NCI-H748 (cell line): ENCODE measurements around the gene SND1.

Experiments used
- DNase-seq: peaks from one replicate; lab custom pipeline; 2025; ENCODE audit not compliant: unreplicated experiment; lab: John Stamatoyannopoulos, UW

SND1 gene

DNA sequence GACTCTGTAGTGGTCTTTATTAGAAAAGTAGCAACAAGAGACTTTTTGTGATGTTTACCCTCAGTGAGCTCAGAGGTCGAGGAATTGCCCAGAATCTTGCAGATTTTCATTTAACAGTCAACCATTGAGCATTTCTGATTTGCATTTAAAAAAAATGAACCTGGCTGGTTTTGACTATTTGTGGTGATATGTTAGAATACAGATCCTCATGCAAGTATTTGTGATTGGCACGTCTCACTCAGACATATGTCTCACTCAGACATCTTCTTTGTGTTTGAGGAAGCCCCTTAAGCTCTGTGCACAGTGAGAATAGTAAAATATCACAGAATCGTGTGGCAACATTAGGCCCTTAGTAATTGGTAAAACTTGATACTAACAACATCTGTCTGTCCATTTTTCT lies 113.2 kb downstream of the SND1 start:
- no peak for DNase-seq

DNA sequence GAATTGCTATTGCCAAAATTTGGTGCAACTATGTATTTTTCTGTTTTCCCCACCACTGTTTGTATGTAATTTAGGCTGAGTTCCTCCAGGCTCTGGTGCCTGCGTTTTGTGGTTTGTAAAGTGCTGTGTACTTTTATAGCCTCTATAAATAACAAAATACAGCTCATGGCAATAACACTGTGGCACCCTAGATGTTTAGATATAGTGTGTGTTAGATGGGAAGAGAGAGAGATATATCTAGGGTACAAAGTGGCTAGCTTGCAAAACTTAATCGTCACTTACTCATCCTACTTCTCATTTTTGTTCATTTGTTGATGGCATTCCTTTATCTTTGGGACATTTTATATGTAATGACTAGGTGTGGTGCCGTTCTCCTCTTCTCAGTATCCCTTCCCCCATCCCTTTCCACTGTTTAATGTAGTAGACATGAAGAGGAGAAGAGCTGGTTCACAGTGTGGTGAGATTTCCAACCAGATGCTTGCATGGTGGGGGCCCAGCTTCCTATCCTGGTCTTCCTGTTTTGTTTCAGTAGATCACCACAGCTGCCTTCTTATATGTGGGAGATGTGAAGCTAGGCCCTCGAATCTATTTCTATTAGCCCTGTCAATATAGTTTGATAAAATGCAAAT lies 115.0 kb downstream of the SND1 start:
- no peak for DNase-seq

DNA sequence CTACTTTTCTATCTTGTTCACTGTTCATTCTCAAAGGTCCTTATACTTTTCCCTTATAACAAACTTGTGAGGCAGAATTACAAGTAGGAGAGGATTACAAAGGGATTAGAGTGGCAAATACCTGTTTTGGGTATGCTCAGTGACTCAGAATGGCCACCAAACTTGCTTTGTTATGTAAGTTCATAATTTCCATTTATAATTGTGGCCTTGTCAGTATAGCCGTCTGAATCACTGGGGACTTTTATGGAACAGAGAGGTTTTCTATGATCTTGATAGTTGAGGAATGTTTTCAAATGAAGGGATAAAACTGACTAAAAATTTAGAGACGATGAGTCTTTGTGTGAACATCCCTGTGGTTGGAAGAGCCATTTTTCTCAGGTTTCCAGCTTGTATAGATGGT lies 116.2 kb downstream of the SND1 start:
- DNase-seq: no peak

DNA sequence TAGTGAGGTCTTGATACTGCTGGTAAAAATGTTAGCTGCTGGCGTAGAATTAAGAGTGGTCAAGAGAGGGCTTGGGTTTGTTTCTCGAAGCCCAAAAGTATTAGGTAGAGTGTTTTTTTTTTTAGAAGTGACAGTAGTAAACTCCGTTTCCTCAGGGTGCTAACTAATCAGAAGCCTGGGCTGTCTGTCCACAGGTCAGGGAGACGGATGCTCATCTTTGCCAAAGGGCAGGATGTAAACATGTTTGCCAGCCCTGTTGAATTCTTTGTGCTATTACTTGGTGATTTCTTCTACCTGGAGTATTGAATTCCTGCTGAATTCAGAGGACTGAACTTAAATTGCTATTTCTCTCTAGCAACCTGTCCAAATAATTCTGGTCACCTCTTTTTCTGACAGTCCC lies 117.1 kb downstream of the SND1 start:
- DNase-seq: no peak

DNA sequence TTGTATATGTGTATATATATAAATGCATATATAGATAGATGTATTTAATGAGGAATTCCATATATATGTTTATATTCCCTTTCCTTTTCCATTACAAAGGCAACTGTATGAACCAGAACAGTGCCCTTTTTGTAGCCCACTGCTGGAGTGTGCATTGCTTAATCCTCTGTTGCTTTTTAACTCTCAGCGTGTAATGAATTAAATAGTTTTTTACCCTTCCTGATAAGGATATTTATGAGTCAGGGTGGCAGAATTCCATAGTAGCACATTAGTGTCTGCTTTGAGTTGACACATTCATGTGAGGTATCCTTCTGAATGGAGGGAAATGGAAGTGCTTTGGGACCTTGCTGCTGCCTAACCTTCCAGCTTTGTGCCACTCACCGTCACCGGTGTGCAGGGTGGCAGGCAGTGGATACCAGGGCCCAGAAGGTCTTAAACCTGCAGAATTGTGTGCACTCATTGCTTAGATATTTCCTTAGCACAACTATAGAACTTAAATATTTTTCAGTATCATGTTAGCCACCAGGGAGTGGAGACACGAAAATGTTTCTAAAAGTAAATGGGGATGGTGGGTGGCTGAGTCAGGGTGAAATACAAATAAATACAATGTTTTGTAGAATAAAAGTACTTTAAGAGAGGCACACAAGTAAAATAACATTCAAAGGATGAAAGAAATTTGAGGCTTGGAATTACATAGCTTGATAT lies 117.9 kb downstream of the SND1 start:
- no peak for DNase-seq

DNA sequence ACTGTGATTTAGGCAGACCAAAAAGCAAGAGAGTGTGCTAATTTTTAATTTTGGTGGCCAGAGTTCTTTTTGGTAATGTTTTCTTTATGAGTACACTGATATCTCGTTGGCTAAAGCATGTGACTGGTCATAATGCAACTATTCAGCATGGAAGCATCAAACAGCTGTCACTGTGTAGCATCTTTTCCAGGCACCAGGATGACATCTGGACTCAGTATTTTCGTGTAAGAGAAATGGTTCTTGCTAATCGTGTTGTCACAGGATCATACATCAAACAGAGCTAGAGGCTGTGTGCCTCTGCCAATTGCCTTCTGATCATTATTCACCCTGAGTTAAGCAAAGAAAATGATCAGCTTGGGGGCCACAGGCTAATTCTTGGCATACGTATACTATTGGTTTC lies 118.9 kb downstream of the SND1 start:
- no peak for DNase-seq

DNA sequence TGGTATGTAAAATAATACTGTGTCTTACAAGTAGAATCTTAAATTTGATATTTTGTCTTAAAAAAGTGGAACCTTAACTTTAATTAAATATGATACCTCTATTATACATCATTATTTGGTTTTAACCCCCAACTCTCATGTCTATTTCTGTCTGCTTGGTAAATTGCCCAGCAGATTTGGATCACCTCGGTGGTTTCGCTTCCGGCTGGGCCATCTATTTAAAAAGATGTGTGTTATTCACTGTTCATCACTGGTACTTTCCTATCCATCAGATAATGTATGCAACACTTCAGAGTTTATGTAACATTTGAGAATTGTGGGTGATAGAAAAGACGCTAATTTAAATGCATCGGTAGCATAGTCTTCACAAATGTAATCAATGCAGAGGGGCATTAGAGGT lies 119.7 kb downstream of the SND1 start:
- DNase-seq: no peak

DNA sequence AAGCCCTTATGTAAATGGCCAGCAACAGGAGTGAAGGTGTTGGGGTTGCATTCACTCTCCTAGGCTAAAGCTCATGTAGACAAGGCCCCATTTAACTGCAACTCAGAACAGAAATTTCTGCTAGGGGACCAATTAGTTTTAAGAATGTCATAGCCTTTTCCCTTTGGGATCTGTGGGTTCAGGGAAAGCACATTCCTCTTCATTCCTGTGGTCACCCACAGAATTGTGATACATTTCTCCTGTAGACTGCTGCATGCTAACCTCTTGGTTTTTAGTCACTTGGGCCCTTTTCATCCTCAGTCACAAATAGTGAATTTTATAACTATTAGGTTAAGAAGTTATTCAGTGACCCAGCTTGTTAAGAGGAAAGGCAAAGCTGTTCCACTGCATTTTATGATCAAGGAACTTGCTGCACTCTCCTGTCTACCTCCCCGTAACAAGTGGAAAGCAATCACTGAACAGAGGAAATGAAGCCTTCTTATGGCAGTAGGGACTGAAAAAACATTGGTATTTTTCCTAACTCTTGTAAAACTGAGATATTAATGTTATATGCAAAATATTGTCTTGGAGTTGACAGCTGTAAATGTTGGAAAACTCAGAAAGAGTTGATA lies 124.9 kb downstream of the SND1 start:
- DNase-seq: no peak

DNA sequence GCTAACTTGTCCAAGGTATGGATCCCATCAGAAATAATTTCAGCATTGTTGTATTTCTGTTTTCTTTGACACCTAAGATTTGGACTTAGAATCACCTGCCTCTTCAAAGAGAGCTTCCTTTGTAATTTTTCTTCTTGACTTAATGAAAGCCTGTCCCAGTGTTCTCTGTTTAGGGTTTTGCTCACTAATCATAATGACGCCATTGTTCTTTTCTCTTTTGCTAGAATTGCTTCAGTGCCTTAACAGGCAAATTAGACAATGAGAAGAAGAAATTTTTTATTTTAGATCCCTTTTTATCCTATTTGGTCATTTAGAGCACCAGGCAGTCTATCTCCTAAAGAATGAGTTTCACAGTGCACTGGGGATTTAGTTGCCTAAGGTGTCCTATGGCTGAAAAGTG lies 128.5 kb downstream of the SND1 start:
- no peak for DNase-seq

DNA sequence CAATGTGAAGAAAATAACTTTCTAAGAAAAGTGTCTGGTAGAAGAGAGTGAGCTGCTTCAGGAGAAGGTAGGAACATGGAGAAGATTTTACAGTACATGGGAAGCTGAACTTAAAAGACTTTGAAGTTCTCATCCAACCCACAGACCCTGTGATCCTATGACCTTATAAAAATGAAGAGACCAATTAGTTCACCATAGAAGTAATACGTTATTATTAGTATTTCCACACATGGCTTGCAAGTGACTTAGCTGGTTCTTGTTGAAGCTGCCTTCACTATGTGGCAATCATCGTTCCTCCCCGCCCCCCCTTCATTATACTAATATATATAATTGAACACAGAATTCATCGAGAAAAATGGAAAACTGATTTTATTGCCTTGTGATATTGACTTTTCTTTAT lies 129.1 kb downstream of the SND1 start:
- DNase-seq: no peak

DNA sequence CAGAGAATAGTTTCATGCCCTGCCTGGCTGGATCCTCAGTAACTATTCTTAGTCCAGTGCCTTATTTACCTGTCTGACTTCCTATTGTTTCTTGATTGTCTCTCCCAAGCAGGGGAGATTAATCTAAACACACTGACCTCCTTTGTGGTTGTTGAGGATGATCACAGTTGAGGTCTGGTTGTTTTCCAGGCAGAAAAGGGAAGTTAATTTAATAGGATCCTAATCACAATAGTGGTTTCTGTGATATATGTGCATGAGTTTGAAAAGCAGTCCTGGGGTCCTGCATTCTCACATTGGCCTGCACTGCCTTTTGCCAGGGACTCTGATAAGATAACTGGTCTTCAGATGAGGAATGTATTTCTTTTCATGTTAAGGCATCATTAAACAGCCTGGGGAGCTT lies 130.1 kb downstream of the SND1 start:
- DNase-seq: no peak

DNA sequence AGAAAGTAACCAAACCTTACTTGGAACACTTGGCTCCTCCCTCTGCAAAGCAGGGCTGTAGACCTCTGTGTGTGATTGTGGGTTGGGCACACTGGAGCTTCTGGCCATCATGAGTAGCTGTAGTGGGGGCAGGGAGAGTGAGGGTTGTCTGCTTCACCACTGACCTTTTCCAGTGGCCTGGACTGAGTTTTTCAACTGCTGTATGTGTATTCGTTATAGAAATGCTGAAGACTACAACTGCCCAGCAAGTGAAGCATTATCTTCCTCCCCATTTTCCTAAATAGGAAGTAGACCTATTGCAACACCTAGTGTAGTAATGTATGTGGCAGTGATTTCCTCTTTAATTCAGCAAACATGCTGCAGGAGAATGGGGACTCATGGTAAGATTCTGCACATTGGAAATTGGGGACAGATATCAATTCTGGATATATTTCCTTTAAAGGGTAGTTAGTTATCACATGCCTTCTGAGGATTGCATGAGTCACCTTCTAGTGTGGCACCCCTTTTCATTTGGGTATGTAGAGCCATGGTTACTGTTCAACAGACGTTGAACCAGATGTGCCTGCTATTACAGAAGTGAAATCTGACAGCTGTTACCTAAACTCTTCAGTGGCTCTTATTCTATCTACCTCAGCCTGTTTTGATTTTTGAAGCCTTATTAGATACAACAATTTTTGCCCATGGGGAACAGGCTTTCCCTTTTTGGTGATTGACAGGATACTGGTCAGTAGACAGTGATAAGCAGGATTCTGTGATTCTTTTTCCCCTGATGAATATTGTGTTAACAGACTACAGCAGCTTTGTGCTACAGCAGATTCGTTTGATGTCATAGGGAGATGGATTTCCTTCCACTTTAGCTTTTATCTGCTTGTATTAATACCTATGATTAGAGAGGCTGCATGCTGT lies 130.9 kb downstream of the SND1 start:
- no peak for DNase-seq

DNA sequence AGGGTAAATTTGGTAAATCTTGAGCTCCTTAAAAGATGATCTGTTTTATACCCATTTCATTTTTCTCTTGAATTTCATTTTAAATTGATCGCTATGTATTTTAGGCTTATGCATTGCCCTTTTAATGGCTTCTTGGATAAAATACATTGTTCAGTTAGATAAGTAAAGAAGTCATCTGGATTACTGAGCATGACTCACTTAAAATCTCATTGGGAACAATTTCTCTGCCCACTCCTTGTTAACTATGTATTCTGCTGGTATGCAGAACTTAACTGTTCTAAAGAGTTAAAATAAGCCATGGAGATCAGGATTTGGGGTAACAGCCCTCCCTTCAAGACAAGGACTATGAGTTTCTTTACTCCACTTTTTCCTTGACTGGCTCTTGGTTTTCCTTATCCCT lies 134.2 kb downstream of the SND1 start:
- no peak for DNase-seq

DNA sequence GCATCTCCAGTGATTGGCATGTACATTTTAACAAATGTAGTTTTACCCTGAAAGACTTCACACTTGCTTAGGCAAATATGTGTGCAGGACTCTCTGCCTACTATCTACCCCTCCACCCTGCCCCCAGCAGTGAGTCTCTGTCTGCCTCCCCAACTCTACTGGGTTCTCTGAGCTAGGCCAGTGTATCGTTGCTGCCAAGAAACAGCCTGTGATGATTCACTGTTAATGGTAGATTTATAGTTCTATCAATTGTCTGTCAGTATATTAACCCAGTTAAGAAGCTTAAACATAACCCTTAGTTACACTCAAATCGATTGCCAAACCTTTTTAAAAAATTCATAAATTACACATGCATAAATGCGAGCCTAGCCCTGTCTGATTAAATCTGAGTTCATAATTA lies 137.0 kb downstream of the SND1 start:
- no peak for DNase-seq

DNA sequence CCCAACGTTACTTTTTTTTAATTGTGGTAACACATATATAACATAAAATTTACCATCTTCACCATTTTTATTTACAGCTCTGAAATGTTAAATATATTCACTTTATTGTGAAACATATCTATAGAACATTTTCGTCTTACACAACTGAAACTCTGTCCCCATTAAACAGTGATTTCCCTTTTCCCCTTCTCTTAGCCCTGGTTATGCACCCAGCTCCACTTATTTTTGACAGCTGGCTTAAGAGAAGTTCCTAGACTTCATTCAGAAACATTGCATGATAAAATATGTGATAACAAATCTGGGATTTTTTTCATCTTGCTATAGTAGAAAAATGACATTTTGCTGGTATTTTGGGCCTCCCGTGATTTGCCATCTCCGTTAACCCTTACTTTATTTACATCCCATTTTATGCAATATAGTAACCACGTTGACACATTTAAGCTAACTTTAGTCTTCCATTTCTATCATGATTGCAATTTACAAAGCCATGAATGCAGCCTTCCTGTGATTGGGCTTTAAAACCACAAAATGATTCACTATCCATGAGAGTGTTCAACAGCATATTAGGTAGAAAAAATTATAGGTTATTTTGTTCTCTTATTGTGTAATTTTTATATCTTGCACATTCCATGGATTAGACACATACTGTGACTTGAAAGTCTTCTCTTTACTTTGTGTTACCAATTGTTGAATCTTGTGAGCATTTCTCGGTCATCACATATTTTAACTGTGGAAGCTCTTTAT lies 139.6 kb downstream of the SND1 start:
- no peak for DNase-seq

DNA sequence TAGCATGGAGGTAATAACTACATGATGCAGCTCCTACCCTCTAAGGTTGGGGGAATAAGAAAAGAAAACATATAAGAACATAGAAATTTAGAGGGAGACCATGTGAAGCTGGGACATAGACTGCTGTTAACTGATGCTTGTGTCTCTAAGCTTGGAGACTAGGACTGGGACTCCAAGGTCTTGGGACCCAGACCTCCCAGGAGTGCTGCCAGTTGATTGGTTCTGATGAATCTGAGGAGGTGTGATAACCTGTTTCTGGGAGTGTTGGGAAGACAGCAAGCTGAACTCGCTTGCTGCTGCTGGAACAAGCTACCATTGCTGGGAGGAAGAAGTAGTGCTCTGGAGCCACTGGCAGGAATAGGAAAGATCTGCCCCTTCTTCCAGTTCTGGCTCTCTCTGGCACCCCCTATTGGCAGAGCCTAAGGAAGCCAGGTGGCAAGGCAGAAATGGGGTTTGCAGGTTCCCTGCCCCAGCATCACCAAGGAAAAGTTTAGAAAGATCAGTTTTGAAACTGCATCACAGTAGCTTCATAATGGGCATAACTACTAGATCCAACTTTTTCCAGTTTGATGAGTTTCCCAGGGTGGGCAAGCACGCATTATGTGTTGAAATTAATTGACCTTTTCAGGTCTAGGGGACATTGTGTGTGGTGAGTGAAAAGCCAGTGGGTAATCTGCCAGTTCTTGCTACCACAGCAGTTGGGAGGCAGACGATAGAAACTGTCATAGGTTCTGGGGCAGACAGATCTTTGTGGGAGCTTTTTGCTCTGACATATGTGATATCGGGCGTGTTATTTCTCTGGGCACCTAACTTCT lies 140.7 kb downstream of the SND1 start:
- DNase-seq: peak; percentile 61

DNA sequence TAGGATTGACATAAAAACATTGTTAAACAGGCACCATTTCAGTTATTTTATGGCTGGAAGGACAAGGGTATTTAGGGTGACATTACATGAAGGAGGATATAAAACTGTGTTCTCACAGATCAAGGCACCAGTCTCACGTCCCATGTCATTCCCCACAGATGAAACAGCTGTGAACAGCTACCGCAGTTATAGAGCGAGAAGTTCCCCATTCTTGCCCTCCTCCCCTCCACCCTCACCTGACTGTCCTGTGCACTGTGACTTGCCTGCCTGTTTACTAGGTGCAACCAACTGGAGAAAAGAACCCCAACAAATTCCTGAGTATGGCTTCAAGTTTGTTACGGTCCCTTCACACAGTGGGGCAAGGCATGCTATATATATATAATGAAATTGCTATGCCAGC lies 141.6 kb downstream of the SND1 start:
- DNase-seq: no peak

DNA sequence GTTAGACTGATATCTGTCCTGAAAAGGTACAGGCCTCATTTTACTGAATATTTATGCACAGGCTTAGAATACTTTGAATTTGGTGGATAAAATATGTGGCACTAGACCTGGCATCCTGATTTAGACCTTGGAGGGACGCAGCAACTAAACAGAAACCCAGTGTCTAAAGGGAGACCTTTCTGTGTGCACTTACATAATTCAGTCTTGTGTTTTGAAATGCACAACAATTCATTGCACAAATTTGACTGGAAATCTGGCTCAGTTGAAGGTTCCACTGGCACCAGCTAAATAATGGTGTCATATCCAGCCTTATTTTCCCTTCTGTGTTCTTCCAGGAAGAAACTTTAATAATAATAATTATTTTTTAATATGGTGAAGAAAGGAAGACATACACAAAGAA lies 142.1 kb downstream of the SND1 start:
- DNase-seq: no peak

DNA sequence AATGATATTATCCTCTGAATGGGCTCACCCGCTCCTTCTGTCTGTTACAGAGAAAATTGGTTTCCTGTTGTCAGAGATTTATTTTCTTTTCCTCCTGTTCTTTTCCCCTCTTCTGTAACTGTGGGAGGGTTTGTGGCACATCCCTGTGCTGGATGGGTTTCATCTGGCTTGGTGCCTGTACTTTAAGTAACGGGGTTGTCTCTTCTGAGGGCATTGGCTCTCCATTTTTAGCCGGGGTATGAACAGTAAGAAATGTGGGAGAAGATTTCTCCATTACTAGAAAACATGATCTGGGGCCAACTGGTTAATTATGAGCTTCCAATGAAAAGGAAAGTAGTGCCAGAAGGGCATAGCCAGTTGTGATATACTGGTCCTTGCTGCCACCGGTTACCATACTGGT lies 142.6 kb downstream of the SND1 start:
- no peak for DNase-seq

DNA sequence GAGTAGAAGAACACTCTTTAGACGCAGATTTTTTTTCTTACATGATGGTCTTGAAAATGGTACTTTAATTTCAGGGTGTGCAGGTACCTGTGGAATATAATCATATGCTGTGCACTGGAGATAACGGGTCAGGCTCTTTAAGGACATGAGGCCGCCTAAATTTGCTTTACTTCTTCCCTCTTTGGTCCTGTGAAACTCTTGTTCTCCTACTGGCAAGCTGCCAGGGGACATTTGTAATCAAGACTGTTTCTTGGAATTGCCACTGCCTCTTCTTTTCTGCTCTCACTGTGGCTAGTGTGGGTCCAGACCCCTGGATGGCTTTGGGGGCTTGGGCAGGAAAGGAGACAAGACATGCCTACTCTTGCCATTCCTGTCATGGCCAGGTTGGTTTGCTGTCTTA lies 146.0 kb downstream of the SND1 start:
- no peak for DNase-seq
